HG03139 (cell line): ENCODE results near the gene TOR2A.

Experiments
- ATAC-seq: cut with Tn5 transposase; IDR thresholded peaks from one replicate; pipeline ENCODE4 v1.9.1; 2021; ENCODE audit not compliant: unreplicated experiment

Gene TOR2A

DNA sequence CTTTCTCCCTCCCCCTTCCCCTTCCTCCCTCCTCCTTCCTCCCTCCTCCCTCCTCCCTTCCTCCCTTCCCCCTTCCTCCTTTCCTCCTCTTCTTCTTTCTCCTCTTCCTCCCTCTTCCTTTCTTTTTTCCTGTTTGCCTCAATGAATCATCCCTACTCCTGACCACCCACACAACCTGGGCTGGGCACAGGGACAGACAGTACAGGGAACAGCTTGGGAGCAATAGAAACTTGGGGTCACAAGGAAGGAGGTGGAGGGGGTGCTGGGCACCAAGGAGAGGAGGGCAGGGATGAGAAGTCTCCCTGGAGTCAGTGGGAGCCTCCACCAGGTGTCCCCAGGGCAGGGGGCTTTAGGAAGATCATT lies 14.2 kb downstream of the TOR2A start:
- no peak for ATAC-seq

DNA sequence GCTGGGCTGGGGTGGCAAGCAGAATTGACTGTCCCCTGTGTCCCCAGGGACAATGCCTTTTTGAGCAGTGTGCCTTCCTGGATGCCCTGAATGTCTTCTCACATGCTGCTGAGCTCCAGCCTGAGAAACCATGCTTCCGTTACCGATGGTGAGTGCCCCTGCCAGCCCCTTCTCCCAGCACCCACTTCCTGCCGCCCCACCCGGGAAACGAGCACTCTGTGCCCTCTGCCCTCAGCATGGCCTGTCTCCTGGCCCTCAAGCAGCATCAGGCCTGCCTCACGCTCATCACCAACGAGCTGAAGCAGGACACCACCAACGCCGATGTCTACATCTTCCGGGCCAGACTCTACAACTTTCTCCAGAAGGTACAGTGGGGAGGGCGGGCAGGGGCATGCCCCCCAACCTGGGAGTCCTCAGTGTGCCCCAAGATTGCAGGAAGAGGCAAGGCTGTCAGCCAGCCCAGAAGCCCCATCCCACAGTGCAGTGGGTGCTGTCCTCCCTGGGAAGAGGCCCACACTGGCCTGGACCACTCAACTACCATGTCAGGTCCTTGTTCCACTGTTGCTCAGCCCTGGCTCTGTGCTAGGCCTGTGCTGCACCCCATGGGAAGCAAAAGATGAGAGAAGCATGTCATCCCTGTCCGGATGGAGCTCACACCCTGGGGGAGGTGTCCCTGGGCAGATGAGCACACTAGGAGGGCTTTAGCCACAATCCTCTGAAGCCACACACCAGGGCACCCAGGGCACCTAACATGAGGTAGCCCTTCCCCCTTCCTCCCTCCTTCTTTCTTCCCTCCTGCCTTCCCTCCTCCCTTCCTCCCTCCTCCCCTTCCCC lies 14.8 kb downstream of the TOR2A start:
- ATAC-seq, result no peak

DNA sequence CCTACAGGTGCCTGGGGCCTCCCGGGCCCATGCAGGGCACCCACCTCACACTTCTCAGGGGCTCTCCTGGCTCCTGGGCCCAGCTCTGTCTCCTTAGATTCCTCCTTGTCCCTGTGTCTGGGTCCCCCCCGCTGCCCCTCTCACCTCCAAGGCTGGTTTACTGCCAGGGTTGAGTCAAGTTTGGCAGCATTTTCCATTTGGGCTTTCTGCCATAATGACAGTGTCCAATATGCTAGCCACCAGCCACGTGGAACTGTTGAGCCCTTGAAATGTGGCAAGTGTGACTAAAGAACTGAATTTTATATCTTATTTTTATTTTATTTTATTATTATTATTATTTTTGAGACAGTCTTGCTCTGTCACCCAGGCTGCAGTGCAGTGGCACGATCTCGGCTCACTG lies 17.3 kb downstream of the TOR2A start:
- no peak for ATAC-seq

DNA sequence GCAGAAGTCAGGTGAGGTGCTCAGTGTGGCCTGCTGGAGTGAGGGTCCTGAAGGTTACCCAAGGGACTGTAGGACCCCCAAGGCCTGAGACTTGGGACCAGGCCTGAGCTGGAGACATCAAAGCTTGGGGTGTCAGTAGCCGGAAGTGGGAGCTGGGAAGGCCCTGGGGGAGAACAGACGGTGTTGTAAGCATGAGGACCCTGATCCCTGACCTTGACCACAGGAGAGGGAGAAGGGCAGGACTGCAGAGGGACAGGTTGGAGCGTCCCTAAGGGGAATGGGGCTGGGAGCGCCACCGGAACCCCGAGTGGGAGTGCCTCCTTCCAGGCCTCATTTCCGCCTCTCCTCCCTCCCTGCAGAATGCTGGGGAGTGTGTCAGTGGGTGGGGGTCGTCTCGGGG lies 18.7 kb downstream of the TOR2A start:
- no peak for ATAC-seq

DNA sequence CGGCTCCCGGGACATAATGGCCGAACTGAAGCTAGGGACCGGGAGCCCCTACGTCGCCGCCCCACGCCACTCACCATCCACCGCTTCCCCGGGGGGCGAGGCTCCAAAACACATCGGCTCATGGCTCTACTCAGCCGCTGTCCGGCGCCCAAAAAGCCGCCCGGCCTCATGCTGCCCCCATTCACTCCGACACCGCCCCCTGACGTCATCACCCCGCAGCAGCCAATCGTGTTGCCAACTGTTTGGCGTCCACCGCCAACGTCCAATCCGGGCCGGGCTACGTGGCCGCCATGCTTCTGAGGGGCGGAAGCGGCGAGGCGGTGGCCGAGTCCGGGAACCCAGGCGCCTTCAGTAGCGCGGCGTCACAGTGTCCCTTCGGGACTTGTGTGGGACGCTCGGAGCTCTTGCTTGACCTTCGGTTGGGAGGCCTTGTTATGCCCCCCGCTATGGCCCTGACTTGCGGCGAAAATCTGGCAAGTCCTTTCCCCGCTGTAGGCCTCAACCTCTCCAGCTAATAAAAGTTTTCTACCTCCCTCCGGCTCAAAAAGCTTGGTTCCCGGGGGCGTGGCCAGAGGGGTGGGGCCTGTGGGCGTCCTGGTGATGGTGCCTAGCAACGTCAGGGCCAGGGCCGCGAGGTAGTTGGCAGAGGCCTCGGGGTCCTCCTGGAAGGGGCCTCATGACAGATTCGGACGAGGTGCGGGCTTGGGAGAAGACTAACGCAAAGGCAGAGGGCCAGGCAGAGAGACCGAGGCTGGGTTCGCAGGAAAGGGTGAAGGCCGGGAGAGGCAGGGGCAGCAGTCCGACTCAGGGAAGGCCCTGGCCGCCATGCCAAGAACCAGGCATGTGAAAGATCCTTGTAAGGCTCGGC lies 19.4 kb downstream of the TOR2A start, which contains the start of the genes PTRH1 and TTC16:
Gene PTRH1 (minus strand): TSS at position 194 of the 868 bp plus-strand sequence. CDS start 24 bp downstream, at position 170.
Gene TTC16 (plus strand): TSS at position 610 of the 868 bp plus-strand sequence. CDS start 67 bp downstream, at position 677.
- ATAC-seq, result peak; percentile 85

DNA sequence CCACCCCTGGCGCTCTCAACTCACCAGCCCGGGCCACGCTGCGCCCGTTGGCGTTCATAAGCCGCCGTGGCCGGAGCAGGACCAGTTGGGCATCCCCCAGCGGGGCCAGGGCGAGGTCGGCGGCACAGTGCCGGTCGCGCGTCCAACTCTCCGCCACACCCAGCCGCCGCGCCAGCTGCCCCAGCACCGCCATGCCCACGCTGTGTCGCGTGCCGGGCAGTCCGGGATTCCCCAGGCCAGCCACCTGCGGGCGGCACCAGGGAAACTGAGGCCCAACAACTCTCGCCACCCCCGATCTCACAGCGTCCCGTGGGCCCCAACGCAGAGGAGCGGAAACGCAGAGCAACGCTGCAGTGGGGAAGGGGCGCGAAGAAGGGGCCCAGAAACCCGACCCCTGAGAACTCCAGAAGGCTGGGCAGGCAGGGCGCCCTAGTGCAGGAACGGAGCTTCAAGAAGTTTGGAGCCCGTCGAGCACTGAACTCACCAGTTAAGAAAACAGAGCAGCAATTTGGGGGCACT lies 20.1 kb downstream of the TOR2A start:
- no peak for ATAC-seq

DNA sequence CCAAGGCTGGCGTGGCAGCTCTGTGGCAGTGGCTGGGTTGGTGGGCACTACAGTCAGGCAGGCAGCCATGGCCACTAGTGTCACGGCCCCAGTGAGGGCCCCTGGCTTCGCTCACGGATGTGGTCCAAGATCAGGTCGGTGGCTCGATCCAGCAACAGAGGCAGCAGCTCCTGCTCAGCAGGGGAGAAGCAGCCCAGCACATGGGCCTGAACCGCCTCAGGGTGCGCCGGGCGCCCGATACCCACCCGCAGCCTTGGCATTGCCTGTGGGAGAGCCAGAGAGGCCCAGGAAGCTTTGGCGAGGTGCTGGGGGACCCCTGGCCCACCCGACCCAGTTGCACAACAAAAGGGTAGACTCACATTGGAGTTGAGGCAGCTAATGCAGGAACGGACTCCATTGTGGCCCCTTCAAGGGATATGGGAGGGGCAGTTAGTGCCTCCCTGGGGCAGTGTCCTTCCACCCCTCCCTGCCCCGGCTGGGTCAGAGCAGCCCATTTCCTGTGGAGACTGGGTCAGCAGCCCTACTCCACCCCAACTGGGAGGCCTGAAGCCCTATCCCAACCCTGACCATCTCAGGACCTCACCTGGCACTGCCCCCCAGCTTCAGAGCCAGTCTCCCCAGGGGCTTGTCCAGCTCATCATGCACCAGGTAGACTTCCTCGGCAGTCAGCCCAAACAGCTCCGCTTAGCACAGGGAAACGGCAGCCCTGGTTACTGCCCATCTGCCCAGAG lies 20.9 kb downstream of the TOR2A start:
- ATAC-seq, result no peak

DNA sequence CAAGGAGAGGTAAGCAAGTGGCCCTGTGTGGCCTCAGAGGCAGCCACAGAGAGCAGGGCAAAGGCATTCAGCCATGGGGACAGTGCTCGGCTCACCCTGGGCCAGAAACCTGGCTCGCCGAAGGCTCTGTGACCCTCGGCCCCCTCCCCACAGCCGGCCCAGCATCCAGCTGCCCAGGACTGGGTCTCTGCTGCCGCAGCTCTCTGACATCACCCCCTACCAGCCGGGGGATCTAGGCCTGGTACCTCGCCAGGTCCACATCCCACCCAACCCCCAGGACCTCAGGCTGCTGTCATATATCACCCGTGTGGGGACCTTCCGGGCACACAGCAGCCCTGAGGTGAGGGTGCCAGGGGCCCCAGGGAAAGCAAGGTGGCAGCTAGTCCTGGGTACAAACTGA lies 22.2 kb downstream of the TOR2A start:
- no peak for ATAC-seq

DNA sequence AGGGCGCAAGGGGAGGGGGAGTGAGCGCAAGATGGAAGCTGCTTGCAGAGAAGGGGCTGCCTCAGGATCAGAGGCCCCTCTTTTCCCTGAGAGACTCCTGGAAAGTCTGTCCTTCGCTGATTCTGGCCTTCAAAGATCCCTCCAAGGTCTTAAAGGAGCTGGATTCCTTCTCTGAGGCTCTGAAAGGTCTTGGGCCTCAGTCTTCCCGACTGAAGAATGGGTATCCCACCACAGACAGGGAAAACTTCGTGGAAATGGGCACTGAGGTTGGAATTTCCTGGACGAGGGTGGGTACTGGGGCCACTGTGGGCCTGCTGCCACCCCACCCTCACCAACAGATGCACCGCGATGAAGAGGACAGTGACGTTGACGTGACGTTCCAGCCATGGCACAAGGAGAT lies 22.7 kb downstream of the TOR2A start:
- no peak for ATAC-seq

DNA sequence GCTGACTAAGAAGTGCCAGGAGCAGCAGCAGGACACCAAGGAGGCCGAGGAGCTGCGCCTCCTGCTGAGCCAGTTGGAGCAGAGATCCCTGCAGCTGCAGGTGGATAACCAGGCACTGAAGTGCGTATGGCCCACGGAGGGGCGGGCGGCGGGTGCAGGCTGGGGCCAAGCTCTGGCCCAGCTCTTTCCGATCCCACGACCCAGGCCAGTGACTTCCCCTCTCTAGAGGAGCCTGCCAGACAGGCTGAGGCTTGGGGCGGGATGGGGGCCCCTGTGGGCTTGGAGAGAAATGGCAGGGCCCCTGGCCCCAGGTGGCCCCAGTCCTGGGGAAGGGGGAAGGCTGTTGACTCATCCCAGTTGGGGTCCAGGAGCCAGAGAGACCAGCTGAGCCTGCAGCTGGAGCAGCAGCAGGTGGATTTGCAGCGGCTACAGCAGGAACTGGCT lies 23.2 kb downstream of the TOR2A start:
- ATAC-seq, result no peak

DNA sequence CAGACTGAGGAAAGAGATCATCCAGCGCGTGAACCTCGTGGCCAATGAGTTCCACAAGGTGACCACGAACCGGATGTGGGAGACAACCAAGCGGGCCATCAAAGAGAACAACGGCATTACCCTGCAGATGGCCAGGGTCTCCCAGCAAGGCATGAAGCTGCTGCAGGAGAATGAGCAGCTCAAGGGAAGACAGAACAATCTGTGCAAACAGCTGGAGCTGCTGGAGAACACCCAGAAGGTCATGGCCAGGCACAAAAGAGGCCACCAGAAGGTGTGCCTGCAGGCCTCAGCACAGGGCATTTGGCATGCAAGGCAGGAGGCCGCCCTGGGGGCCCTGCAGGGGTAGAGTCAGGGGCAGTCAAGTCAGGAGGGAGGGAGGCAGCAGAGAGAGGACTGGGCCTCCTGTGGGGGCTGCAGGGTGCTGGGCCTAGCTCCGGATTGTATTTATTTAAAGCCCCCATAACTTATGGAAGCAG lies 23.8 kb downstream of the TOR2A start:
- no peak for ATAC-seq

DNA sequence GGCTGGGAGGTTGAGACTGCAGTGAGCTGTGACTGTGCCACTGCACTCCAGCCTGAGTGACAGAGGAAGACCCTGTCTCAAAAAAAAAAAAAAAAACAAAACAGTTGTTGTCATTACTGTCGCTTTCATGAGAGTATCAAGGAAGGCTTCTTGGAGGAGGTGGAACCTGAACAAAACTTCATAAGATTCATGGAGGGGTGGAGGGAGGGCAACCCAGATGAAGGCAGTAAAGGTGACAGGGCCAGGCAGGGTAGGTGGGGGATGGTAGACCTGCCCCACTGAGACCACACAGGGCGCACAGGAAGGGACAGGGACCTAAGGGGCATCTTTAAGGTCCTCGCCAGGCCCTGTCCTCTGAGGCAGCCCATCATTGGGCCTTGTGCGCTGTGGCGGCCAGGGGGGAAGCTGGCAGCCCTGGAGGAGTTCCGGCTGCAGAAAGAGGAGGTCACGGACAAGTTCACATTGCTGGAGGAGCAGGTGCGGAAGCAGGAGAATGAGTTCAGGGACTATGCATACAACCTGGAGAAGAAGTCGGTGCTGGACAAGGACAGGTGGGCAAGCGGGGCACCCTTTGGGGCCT lies 24.8 kb downstream of the TOR2A start:
- ATAC-seq, result no peak

DNA sequence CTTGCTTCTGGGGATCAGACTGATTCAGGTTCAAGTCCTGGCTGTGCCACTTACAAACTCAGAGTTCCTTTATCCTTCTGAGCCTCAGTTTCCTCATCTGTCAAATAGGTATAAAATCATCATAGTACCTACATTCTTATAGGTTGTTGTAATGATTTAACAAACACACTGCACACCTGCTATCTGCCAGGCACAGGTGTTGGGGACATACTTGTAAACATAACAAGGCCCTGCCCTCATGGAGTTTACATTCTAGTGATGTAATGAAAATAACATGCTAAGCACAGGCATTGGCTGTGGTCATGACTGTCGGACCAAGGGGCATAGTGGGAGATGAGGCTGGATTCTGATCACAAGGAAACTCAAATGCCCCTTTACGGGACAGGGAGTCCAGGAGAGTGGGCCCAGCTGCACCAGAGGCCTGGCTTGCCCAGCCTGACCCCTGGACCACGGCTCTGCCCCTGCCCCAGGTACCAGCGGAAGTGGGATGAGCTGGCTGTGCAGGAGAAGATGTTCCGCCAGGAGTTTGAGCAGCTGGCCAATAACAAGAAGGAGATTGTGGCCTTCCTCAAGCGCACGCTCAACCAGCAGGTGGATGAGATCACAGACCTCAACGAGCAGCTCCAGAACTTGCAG lies 26.0 kb downstream of the TOR2A start:
- ATAC-seq, result no peak

DNA sequence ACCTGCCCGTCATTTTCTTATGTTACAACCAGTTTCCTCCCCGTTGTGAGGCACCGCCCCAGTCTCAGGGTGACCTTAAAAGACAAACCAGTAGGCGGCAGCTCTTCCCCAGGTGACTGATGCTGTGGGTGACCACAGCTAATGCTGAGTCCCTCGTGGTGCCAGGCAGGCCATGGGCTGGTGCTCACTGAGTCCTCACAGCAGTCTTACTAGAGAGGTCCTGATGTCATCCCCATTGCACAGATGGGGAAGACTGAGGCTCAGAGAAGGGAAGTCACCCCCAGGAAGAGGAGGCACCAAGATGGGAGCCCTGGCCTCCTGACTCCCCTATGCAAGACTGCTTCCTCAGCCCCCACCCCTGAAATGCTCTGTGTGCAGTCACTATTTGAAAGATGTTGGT lies 27.3 kb downstream of the TOR2A start:
- ATAC-seq, result no peak

DNA sequence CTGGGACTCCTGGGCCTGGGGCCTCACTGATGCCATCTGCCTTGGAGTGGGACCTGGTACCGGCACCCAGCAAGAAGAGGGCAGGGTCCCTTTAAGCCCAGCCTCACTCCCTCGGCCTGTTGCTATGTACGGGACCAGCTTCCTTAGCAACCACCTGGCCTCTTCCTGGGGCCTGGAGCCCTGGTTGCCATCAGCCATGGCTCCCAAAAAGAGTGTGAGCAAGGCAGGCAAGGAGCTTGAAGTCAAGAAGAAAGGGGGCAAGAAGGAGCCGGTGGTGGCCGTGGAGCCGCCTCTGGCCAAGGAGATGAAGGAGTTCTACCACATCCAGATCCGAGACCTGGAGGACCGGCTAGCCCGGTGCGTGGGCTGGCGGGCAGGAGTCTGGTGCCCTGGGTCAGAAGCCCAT lies 28.3 kb downstream of the TOR2A start, which contains the start of gene CFAP157:
Gene CFAP157 (plus strand): TSS at position 153 of the 406 bp plus-strand sequence. CDS start 44 bp downstream, at position 197.
- no peak for ATAC-seq

DNA sequence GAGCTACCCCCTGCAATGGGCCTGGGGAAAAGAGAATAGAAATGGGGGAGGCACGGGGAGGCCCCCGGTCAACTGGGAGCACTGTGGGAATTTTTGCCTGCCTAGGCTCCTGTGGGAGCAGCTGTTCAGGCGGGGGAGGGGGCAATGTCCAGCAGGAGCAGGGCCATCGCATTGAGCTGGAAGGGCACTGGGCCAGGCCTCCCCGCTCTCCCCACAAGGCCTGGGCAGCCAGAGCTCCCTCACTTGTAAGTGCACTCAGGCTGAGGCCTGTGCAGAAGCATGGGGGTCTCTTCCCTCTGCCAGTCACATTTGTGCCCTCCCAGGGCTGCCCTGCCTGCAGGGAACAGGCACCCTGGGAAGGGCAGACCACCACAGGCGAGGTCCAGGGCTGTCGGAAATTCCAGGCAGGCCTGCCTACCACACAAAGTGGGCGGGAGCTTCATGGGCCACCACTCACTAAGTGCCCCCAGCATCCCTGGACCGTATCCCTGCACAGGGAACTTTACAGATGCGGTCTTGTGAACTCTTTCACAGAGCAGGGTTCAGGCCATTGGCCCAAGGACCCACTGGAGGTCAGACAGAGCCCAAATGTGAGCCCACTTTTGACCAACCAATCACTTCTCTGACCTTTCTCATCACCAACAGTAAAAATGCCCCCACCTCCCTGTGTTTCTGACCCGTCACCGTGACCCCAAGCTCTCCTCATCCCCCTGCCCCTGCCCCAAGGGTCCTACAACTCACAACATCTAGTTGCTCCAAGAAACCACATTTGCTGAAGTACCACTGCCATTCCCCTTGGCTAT lies 29.3 kb downstream of the TOR2A start:
- ATAC-seq, result no peak

DNA sequence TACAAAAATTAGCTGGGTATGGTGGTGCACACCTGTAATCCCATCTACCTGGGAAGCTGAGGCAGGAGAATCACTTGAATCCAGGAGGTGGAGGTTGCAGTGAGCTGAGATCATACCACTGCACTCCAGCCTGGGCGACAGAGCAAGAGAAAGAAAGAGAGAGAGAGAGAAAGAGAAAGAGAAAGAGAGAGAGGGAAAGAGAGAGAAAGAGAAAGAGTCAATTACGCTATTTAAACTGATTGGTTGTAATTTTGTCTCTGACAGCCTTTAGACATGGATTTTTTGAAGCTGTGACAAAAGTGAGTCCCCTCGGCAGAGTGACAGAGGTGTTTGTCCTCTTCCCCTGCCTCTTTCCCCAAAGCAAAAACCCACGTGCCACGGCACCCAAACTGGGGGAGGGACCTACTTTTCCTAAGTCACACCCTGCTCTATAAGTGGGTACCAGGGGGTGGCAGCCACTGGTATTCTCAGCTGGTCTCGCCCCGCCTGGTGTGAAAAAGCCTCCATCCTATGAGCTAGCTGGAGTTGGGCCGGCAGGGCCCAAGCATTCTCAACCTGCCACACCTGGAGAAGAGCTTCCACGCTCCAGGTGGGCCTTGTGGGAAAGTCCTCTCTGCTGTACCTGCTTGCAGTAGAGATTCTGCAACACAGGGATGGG lies 31.7 kb downstream of the TOR2A start:
- ATAC-seq, result no peak

DNA sequence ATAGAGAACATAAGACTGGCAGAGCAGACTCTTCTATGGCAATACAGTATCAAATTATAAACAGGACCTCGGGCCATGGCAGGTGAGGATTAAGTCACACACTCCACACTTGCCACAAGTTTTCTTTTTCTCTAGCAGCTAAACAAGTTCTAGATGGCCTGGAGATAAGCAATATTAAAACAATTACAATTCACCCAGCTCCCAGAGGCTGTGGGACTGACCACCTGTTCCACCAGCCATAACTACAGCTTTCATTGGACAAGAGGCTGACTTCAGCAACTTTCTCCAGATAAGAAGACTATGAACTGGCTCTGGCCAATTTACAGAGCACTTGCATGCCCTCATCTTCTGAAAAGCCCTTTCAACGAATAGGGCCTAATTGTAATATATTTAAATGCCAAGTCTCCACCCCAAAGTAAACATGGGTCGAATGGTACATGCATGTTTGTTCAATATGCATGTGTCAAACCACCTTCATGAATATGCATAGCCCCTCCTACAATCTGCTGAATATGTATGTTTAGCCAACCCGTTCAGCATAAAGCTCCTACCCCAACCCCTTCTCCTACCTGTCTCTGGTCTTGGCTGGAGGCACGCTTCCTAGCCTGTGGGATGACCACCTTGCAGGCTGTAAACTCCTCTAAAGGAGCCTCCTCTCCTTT lies 34.4 kb downstream of the TOR2A start:
- ATAC-seq, result no peak
